ENCODE results near the gene CACNA2D1. TPM values are rescaled to one million over a fixed set of nuclear protein-coding genes. Genes with fewer than 3 reads are reported as not detected.
"Not testable (repeated sequence)": the region's sequence is repeated elsewhere in the genome, so short reads cannot be mapped to it uniquely, and the experiment has no call there.

Gene CACNA2D1
- total RNA-seq, 4 donors from 2014 or later = 29.8 to 47.6 (median 36.6) TPM

DNA sequence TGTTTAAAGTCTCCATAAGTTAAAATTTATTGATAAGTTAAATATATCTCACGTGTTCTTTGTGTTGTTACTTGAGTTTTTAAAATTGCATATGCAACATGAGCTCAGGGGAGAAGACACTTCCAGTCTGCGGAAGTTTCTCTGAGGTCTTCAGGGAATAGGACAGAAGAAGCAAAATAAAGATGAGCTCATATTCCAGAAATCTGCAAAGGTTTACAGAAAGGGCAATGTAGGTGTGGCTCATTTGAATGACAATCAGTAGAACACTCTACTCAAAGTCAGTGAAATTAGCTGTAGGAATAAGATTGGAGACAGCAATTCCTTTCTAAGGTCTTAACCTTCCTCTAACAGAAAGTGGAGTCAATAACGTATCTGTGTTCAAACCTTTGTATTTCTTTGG, 53.7 kb downstream of the CACNA2D1 start:
- WGBS, 2 donors (ENCODE audit: low coverage in 1 of 2) = 72 to 81% methylated on average over 2 to 3 of the region's 3 CpGs

DNA sequence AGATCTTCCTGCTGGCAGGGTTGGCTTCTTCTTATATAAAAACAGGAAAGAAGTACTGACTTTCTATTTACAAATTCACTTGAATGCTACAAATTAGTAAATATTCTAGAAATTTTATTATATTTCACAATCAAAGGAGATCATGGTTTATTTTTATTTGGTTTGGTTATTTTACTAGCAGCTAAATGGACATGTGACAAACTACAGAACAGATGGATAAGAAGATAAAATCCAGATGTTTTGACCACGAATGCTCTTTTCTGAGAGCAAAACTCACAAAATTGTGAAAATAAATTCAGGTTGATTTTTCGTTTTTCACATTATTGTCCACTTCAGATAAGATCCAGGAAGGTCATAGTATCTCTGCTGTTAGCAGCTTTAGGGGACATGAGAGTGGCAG, 55.4 kb downstream of the CACNA2D1 start:
- H3K36me3 ChIP-seq = no peaks in the 10 kb centered on the region
- no peak overlapping the region for H3K27ac ChIP-seq
- no peaks in the 10 kb centered on the region for H3K27me3 ChIP-seq
- peaks cover 0 to 3% (median 0%) of the 10 kb centered on the region in 3 donors for H3K4me1 ChIP-seq
- 75 to 78% methylated on average over 2 of the region's 2 CpGs for WGBS, 2 donors (ENCODE audit: low coverage in 1 of 2)
- no peak for TF ChIP-seq EP300 (IDR thresholded peaks at IDR 0.05)
- TF ChIP-seq POLR2AphosphoS5 (IDR thresholded peaks at IDR 0.05) = no peak
- TF ChIP-seq POLR2A (IDR thresholded peaks at IDR 0.05) = no peak
- TF ChIP-seq, protein P1, sequence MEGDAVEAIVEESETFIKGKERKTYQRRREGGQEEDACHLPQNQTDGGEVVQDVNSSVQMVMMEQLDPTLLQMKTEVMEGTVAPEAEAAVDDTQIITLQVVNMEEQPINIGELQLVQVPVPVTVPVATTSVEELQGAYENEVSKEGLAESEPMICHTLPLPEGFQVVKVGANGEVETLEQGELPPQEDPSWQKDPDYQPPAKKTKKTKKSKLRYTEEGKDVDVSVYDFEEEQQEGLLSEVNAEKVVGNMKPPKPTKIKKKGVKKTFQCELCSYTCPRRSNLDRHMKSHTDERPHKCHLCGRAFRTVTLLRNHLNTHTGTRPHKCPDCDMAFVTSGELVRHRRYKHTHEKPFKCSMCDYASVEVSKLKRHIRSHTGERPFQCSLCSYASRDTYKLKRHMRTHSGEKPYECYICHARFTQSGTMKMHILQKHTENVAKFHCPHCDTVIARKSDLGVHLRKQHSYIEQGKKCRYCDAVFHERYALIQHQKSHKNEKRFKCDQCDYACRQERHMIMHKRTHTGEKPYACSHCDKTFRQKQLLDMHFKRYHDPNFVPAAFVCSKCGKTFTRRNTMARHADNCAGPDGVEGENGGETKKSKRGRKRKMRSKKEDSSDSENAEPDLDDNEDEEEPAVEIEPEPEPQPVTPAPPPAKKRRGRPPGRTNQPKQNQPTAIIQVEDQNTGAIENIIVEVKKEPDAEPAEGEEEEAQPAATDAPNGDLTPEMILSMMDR (IDR thresholded peaks at IDR 0.05) = no peak
- H3K9me3 ChIP-seq = no peaks in the 10 kb centered on the region
- ATAC-seq = no peak
- no peak overlapping the region for H3K4me3 ChIP-seq

More for the DNA sequence above, 53.7 kb downstream of the CACNA2D1 start:
- no peaks in the 10 kb centered on the region for H3K9me3 ChIP-seq
- H3K27ac ChIP-seq = no peak overlapping the region
- no peak for ATAC-seq
- no peaks in the 10 kb centered on the region for H3K4me1 ChIP-seq
- no peaks in the 10 kb centered on the region for H3K36me3 ChIP-seq
- no peaks in the 10 kb centered on the region for H3K27me3 ChIP-seq
- TF ChIP-seq EP300 (IDR thresholded peaks at IDR 0.05) (no peak), POLR2A (IDR thresholded peaks at IDR 0.05) (no peak), POLR2AphosphoS5 (IDR thresholded peaks at IDR 0.05) (no peak)
- TF ChIP-seq, protein P1 (IDR thresholded peaks at IDR 0.05) = no peak
- no peak overlapping the region for H3K4me3 ChIP-seq

DNA sequence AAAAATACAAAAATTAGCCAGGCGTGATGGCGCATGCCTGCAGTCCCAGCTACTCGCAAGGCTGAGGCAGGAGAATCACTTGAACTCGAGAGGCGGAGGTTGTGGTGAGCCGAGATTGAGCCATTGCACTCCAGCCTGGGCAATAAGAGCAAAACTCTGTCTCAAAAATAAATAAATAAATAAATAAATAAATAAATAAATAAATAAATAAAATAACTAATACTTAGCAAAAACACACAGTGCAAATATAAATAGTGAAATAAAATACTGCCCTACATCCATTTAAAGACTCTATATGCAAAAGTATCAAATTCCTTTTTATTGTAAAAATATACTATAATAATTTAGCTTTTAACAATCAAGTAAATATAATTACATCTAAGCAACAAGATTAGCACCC, 57.0 kb downstream of the CACNA2D1 start:
- H3K9me3 ChIP-seq, ATAC-seq, H3K4me3 ChIP-seq, H3K27ac ChIP-seq, H3K36me3 ChIP-seq, H3K27me3 ChIP-seq, H3K4me1 ChIP-seq: not testable (repeated sequence)
- WGBS, 2 donors (ENCODE audit: low coverage in 1 of 2) = 94 to 96% methylated on average over 6 of the region's 6 CpGs

DNA sequence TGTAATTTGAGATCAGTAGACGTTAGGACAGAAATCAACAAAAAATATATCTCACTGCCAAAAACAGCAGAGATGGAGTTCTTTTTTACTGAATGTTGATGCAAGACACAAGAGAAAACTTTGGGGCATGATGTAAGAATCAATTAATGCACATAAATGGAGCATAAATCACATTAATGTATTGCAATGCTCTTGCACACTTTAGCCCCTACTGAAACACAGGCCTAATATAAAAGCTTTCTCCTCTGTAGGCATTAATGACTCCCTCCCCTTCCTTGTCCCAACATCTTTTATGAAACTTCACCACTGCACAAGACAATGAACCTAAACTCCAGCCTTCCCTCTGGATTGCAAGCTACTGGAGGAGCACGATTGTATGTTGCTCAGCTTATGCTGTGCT, 58.8 kb downstream of the CACNA2D1 start:
- H3K36me3 ChIP-seq = no peaks in the 10 kb centered on the region
- H3K27ac ChIP-seq = no peak overlapping the region
- H3K9me3 ChIP-seq = no peaks in the 10 kb centered on the region
- no peak for ATAC-seq
- peaks cover 0 to 7% (median 0%) of the 10 kb centered on the region in 3 donors for H3K4me1 ChIP-seq
- no peak overlapping the region for H3K4me3 ChIP-seq
- WGBS, 2 donors (ENCODE audit: low coverage in 1 of 2) = 69 to 87% methylated on average over 2 of the region's 2 CpGs
- TF ChIP-seq POLR2A (IDR thresholded peaks at IDR 0.05) = no peak
- TF ChIP-seq EP300 (IDR thresholded peaks at IDR 0.05) = no peak
- H3K27me3 ChIP-seq = no peaks in the 10 kb centered on the region

DNA sequence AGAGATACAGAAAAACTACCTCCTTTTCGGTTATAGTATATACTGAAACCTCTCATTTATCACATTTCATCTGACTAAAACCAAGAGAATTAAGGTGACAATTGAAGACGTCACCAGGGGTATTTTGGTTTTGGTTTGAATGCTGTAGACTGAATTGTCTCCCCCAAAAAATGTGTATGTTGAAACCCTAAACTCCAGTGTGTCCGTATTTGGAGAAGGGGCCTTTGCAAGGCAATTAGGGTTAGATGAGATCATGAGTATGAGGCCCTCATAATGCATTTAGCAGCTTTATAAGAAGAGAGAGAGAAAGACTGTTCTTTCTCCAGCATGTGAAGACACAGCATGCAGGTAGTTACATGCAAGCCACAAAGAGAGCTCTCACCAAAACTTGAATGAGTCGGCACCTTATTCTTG, 59.5 kb downstream of the CACNA2D1 start:
- no peak overlapping the region for H3K27ac ChIP-seq

DNA sequence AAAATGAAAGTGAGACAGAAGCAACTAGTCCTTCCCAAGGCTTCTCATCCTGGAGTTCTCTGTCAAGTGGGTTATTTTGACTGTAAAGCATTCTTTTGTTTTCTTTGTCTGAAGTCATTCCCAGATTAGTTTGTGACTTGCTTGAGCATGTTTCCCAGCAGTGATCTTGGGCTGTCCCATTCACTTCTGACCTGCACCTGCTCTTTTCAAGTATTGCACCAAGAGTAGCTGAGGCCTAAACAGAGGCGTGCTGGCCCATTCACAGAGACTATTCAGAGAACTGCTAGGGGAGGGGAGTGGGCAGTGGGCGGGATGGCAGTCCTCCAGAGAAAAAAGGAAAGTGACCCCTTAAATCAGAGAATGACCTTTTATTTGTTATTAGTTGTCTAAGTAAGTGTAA, 61.3 kb downstream of the CACNA2D1 start:
- TF ChIP-seq, protein P1 (IDR thresholded peaks at IDR 0.05) = no peak
- TF ChIP-seq EP300 (IDR thresholded peaks at IDR 0.05) (no peak), POLR2A (IDR thresholded peaks at IDR 0.05) (no peak), POLR2AphosphoS5 (IDR thresholded peaks at IDR 0.05) (no peak)
- no peak overlapping the region for H3K4me3 ChIP-seq
- no peaks in the 10 kb centered on the region for H3K9me3 ChIP-seq
- ATAC-seq = no peak
- WGBS, 2 donors (ENCODE audit: low coverage in 1 of 2) = 100% methylated on average over 2 of the region's 2 CpGs; no CpG with 5 or more reads in 1 of the 2 donors
- no peak overlapping the region for H3K27ac ChIP-seq
- H3K36me3 ChIP-seq = no peaks in the 10 kb centered on the region
- peaks cover 0 to 7% (median 0%) of the 10 kb centered on the region in 3 donors for H3K4me1 ChIP-seq
- no peaks in the 10 kb centered on the region for H3K27me3 ChIP-seq

More for the DNA sequence above, 59.5 kb downstream of the CACNA2D1 start:
- Histone ChIP-seq H3K36me3 (no peaks in the 10 kb centered on the region), H3K27me3 (no peaks in the 10 kb centered on the region), H3K4me1 (peaks cover 0 to 7% (median 0%) of the 10 kb centered on the region in 3 donors), H3K9me3 (no peaks in the 10 kb centered on the region), H3K4me3 (no peak overlapping the region)
- TF ChIP-seq POLR2AphosphoS5 (IDR thresholded peaks at IDR 0.05) (no peak), POLR2A (IDR thresholded peaks at IDR 0.05) (no peak), EP300 (IDR thresholded peaks at IDR 0.05) (no peak)
- TF ChIP-seq, protein P1 (IDR thresholded peaks at IDR 0.05) = no peak
- WGBS, 2 donors (ENCODE audit: low coverage in 1 of 2) = 94 to 97% methylated on average over 4 of the region's 4 CpGs
- no peak for ATAC-seq
